Measurements from ENCODE around the gene NRL.

The NRL gene

DNA sequence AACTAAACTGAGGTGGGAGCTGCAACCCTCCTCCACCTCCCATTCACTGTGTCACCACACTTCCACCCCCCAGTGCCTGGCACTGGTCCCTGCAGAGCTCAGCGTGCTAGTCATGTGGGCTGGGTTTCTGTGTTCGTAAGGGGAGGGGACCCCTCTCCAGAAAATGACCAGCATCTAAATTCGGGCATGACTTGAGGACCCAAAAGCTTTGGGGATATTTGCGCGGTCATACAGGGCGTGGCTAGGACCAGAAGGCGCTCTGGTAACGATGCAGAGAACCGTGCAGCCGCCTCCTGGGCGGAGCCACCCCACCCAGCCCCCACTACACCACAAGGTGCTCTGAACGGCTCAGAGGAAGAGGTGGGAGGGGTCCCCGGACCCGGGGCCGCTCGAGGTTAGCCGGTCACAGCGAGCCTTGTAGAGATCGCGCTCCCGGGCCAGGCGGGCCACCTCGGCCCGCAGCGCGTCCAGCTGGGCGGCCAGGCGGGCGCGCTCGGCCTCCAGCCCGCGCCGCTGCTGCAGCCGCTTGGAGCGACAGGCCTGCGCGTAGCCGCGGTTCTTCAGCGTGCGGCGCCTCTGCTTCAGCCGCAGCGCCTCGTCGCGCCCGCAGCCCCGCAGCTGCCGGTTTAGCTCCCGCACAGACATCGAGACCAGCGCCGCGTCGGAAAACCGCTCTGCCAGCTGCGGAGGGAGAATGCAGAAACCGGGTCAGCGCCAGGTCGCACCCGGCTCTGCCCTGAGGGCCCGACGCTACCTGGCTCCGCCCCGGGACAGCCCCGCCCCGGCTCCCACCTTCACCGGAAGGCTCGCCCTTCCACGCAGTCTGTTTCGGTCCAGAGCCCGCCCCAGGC, 33.6 kb downstream of the NRL start:
- DNase-seq, result peak; percentile 55 to 57

DNA sequence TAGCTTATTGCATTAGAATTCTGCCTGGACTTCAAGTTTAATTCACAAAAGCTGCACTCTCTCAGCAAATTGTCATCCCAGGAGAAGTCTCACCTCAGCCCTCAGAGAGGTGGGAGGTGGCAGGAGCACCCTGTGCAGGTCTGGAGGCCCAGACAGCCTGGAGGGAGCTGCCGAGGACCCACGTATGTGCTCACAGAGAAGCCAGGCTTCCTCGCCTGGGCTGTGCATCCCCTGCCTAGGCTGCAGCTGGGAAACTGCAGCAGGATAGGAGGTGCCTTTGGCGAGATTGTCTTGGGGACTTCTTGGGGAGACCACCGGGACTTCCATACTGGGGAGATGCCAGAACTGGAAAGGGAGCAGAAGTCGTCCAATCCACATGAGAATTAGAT, 34.6 kb downstream of the NRL start:
- no peak for DNase-seq

DNA sequence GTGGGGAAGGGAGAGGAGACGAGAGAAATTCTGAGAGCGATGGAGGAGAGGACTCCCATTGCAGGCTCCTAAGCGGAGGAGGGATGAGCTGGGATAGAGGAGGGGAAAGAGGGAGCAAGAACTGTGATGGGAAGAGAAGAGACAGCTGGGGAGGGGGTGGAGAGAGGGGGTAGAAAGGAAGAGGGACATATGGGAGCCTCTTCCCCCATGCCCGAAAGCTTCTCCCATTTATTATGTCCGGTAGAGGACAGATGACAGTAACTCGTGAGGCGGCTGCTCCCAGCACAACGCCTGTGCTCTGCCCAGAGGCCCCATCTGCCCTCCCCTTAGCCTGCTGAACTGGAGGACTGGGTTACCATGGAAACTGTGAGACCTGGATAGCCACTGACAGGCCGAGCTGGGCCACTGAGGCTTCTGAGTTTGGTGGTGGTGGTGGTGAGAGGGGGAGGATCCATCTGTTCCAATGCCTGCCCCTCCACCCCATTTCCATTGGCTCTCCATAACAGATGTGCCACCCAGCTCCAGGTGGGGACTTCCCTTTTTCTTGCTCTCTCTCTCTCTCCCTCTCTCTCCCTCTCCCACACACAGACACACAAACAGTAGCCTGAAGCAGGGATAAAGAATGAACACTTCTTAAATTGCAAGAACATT, 35.1 kb downstream of the NRL start:
- DNase-seq, result no peak

DNA sequence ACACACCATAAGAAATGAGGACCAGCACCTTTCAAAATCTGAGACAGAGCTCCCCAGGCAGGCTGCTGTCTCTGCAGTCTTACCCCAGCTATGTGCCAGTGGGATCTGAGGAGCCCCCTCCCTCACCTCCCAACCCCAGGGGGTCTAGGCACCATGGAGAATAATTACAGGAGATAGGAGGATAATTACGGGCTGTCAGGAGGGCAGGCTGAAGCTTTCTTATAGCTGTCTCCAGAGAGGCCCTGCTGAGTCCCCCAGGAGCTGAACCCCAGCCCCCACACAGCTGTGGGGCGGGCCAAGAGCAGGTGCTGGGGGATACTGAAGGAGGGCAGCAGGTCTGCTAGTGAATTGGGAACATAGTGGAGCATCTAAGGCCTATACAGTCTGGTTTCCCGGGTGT, 36.6 kb downstream of the NRL start:
- DNase-seq, result no peak

DNA sequence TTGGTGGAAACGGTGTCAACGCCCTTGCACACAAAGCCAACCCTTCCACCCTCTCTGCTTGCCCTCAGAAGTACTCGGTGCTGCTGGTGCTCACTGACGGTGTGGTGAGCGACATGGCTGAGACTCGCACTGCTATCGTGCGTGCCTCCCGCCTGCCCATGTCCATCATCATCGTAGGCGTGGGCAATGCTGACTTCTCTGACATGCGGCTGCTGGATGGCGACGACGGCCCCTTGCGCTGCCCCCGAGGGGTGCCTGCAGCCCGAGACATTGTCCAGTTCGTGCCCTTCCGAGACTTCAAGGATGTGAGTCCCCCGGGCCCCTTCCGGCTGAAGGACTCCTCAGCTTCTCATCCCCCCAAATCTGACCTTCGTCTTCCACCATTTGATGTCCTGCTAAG, 37.7 kb downstream of the NRL start:
- no peak for DNase-seq

DNA sequence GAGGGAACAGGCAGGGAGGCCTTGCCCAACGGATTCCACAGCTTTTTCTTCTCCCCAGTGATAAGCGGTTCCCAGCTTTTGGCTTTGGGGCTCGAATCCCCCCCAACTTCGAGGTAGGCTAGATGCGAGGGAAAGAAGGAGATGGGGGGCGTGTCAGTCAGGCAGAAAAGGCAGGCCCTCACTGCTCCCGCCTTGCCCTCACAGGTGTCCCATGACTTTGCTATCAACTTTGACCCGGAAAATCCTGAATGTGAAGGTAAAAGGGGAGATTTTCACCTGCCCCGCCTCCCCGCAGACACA, 38.5 kb downstream of the NRL start:
- no peak for DNase-seq

DNA sequence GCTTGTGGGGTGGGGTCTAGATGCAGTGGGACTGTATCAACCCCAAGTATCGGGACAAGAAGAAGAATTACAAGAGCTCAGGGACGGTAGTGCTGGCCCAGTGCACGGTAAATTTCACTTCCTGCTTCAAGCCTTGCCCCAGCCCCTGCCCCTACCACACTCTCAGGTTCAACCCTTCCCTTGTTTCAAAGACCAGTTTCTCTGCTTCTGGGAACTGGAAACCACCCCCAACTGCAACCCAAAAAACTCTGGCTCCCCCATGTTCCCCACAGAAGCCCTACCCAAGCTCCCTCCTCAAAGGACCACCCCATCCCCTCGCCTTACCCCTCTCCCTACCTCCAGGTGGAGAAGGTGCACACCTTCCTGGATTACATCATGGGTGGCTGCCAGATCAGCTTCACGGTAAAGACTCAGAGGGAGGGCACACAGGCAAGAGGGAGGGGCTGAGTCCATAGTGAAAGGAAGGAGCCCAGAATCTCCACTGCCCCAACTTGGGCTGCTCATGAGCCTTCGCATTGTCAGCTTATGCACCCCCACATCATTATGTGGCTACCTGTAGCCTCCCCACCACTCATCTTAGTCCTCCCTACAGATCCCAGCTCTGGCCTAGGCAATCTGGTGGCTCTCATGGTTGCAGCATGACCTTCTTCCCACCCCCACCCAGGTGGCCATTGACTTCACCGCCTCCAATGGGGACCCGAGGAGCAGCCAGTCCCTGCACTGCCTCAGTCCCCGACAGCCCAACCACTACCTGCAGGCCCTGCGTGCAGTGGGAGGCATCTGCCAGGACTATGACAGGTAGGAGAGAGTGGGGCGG, 39.1 kb downstream of the NRL start:
- no peak for DNase-seq

DNA sequence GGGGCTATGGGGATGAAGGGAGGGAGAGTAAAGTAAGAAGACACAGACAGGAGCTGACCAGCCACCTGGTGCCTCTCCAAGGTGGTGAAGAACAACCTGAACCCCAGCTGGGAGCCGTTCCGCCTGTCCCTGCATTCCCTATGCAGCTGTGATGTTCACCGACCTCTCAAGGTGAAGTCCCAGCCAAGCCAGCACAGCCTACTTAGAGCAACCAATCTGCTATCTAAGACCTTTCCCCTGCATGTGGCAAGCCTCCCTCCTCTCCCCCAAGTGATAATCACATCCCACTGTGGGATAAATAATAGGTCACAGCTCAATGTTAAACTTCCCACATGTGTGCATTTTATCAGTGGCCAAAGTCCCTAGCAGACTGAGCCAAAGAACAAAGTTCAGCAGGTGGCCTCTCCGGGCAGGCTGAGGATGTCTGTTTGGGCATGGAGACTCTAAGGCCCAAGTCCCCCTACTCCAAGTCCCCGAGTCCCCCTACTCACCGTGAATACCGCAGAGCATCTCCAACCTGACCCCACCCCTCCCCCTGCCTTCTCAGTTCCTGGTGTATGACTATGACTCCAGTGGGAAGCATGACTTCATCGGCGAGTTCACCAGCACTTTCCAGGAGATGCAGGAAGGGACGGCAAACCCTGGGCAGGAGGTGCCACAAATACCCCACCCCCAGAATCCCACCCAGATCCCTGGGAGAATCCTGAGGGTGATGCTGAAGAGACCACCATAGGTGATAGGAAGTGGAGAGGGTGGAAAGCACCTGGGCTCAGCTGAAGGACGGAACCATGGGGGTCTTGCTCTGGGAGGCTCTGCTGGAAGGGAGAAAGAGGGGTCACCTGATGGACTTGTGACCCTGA, 39.9 kb downstream of the NRL start:
- no peak for DNase-seq

DNA sequence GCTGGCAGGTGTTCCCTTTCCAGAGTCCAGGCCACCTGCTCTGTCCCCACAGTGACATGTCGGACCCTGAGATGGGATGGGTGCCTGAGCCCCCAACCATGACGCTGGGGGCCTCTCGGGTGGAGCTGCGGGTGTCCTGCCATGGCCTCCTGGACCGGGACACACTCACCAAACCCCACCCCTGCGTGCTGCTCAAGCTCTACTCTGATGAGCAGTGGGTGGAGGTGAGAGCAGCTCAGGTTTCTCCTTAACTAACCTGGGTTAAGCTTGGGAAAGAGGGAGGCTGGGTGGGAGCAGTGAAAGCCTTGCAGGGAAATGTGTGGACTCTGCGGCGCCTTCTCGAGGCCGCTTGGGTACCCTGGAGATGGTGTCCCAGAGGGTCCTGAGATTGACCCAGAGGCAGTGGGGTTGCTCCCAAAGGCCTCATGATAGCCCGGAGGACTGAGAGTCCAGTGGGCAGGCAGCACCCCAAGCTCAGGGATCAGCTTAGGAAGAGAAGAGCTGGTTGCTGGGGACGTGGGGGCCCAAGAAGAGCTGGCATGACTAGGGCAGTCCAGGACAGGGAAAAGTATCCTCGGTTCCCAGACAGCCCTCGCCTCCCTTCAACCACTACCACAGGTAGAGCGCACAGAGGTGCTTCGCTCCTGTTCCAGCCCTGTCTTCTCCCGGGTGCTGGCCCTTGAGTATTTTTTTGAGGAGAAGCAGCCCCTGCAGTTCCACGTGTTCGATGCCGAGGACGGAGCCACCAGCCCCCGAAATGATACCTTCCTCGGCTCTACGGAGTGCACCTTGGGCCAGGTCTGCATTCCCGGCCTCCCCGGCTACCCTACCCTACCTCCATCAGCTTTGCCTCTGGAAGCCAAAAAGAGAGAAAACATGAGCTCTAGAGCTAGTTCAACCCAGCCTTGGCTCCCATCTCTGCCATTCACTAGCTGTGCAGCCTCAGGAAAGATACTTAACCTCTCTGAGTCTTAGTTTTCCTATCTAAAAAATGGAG, 41.6 kb downstream of the NRL start:
- DNase-seq, result no peak

DNA sequence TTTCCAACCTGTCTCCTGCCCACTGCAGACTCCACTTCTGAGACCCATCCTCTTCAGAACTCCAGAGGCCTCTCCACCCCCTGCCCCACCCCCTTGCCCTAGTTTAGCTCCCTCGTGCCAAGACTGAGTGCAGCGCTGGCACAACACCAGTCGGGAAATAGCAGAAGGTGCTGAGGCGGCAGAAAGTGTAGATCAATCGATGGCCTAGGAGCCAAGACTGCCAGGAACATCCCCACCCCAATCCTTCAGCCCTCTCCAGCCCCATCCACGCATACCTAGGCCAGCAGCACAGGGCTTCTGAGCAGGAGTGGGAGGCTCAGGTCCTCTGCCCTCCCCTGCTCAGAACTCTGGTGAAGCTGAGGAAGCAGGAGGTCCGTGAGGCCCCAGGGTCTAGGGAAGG, 42.3 kb downstream of the NRL start:
- no peak for DNase-seq

DNA sequence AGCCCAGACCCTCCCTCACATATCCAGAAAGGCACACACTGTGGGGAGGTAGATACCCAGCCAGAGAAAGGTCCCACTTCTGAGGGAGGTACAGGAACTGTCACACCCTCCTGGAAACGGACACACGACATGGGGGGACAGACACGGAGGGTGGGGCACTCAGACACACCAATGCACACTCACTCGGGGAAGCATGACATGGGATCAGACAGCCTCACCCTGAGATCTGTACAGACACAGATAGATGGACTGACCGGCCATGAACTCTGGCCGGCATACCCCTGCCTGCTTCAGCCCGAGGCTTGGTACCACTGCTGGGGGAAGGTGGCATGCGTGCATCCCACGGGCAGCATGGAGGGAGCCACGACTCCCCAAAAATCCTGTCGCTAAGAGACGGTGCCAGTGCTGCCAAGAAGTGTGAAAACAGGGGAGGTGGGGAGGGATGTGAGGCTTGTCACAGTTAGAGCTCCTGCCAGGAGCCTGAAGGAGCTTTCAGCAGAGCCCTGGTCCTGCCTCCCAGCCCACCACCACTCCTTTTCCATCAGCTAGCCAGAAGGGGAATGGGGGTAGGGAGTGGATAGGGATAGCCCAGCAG, 42.8 kb downstream of the NRL start:
- DNase-seq, result no peak

DNA sequence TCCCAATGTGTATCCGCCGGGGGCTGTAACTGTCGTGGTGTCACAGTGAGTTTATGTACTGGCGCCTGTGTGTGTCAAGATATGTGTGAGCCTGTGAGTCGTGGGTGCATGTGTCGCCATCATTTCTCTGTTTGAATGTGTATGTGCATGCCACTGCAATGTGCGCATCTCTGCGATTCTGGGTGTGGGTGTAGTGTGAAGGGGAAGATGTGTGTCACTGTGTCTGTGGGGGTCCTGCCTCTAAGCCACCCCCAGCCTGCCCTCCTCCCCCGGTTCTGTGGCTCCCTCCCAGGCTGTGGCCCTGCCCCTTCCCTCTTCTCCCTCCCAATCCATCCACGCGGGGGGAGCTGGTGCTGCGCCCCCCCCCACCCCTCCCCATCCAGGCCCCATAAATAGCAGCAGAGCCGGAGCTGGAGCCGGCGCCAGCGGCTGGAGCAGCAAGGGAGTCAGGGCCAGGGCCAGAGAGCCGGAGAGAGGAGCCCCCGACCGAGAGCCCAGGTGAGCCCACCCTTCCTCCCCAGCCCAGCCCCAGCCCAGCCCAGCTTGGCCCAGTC, 43.5 kb downstream of the NRL start, which contains the start of gene CPNE6:
Gene CPNE6 (plus strand): TSS at position 419 of the 554 bp plus-strand sequence. CDS start 1,375 bp downstream, outside the sequence.
- no peak for DNase-seq

DNA sequence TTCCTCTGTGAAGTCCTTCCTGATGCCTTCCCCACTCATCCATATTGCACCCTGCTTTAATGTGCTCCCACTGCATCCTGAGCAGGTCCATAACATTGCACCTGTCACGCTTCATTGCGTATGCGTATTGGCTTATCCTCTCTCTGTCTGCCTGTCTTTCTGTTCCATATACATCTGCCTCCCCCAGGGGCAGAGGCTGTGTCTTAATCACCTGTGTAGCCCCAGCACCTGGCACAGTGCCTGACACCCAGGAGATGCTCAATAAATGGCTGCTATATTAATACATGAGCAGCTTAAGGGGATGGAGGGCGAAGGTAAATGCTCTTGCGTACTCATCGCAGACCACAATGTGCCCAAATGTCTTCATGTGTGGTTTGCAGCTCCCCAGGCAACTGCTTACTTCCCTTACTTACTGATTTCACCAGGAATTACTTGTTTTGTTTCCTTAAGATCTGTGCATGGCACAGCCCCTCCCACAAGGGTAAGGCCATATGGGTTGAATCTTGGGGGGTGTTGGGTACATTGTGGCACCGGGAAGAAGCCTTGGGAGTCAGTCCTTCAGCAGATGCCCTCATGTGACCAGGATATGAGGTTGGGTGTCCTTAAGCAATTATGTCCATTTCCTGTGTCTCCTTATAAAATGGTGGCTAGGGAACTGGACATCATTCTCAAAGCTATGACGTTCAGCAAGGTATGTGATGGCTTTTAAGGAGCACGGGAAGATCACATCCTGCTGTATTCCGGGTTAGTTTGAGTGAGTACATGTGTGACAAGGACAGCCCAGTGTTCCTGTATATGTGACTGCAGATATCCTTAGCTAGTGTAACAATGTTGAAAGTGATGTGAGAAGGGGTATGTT, 44.2 kb downstream of the NRL start:
- DNase-seq, result no peak

DNA sequence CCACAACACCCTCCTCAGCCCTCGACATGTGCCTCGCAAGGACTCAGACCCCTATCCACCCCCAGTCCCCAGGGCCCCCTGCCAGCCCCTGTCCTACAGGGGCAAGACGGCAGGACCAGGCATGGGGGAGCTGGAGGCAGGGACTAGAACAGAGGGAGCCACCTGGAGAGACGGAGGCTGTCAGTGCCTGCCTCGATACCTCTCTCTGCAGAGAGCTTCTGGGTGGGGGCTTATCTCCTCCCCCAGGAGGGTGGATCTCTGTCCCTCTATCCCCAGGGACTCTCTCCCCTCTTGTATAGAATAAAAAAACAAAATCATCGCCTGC, 45.4 kb downstream of the NRL start:
- DNase-seq, result no peak

DNA sequence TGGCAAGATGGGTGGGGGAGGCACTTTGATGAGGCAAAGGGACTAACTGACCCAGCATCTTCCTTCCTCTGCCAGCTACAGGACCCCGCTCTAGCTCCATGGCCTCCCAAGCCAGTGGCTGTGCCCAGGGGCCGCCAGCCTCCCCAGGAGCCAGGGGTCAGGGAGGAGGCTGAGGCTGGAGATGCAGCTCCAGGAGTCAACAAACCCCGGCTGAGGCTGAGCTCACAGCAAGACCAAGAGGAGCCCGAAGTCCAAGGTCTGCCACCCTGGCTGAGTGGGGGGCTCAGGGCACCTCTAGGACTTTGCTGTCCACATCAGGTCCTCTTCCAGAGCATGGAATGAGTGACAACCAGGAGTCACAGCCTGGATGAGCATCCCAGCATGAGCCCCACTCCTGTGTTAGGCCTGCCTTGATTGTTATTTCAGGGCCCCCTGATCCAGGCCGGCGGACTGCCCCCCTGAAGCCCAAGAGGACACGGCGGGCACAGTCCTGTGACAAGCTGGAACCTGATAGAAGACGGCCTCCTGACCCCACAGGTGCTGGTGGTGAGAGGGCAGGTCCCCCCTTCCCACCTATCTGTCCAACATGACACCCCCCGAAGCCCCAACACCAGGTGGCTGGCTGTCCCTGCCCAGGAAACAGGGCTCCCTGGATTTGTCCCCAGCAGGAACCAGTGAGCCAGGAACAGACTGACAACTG, 45.9 kb downstream of the NRL start:
- no peak for DNase-seq

DNA sequence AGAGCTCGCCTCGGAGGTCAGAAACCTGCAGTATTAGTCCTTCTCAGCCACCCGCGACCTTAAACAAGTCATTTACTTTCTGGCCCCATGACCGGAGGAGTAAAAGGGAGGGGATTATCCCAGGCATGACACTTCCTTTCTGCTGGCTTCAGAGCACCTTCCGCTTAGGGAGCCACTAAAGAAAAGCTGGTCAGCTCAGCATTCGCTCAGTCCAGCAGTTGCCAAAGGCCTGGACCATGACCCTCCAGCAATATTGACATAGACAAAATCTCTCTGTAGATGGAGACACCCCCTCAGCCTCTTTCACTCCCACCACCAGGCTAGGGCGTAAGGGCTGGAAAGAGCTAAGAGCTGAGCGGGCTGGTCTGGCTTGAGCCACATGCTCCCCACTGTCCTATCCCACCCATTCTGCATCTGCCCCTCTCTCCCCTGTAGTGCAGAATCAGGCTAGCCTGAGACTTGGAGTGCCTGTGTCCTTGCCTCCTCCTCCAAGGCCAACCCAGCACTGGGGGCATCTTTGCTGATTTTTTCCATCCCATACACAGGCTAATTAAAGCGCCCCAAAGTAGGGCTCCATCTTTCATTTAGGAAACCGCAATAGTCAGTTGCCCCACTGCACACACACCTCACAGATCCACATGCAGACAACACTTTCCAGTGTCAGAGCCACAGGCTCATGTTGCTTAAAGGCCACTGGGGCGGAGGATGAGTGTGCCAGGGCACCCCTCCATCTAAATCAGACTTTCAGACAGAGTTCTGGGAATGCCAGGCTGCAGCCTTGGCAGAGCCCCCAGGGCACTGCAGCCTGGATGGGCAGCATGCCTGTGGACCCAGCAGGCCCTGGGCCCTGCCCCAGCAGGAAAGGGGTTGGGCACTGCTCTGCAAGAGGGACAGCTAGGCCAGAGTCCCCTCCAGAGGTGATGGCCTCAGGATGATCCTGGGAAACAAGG, 47.3 kb downstream of the NRL start:
- no peak for DNase-seq

DNA sequence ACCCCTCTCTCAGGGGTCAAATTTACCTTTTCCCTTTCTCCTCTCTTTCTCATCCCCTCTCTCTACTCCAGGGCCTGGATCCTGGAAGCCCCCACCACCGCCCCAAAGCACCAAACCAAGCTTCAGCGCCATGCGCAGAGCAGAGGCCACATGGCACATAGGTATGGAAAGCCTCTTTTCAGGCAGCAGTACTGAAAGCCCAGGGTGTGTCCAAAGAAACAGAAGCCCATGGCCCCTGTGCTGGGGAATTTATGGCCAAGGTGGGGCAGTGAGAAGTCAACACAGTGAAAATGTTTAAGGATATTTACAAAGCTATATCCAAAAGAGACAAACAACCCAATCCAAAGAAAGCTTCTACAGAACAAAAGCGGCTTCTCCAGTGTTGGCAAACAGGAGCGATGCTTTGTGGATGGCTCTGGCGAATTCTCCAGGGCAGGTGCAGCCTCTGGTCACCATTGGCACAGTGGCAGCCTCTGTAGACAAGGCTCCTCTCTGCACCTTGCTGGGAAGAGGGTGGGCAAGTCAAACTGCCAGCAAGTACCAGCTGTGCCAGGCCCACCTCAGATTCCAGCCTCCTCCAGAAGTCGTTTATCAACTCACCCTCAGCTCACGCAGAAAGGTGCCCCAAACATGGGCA, 48.1 kb downstream of the NRL start:
- DNase-seq, result no peak

DNA sequence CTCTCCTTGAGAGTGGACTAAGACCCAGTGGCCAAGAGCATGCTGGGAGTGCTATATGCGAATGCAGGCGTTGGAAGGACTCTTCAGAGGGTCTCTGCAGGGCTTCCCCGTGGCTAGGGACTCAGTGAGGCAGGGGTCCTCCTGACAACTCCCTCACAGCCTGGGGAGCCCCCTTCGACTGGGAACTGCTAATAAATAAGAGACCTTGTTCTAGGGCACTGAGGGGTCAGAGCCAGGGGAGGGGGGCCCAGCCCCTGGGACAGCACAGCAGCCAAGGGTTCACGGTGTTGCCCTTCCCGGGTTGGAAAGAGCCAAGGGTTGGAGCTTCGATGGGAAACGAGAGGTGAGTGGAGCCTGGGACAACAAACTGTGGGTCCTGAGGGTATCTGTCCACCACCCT, 49.3 kb downstream of the NRL start:
- no peak for DNase-seq
